Suppressor macrophage (primary cell): ENCODE results near the gene APOBEC3C.
"Not testable (repeated sequence)": the region's sequence is repeated elsewhere in the genome, so short reads cannot be mapped to it uniquely, and the experiment has no call there.

Experiments
- DNase-seq, 4 experiments: peaks; one replicate each; pipeline ENCODE4 v3.0.0-alpha.2; 2020 to 2022

APOBEC3C gene

GRCh38 chr22:39066442-39067276 is 52.6 kb downstream of the APOBEC3C start:
- not testable (repeated sequence) for DNase-seq

DNA sequence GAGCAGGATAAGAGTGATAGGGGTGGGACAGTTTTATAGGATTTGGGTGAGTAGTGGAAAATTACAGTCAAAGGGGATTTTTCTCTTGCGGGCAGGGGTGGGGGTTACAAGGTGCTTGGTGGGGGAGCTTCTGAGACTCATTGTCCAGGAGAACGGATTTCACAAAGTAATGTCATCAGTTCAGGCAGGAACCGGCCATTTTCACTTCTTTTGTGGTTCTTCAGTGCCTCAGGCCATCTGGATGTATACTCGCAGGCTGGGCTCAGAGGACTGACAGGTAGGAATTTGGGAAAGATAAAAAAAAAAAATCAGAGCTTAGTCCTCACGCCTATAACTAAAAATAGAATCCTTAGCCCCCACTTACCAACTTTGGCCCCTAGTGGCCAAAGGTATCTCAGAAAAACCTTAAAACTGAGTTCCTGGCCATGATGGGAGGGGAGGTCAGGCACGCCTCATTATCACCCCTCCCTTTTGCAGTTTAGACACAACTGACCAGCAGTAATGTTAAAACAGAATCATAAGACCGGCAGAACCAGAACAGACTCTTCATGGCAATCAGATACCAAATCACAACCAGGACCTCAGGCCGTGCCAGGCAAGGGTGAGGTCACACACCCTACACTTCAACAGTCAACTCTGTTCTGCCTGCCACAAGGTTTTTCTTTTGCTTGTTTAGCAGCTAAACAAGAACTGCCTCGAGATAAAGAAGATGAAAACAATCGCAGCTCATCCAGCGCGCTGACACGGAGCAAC is 54.2 kb downstream of the APOBEC3C start:
- DNase-seq = no peak
